Small intestine (tissue), 7 donors: ENCODE measurements around the gene ANTXR1. TPM values are rescaled to one million over a fixed set of nuclear protein-coding genes. Genes with fewer than 3 reads are reported as not detected.

ENCODE experiments used
- DNase-seq, 2 donors: peaks; one replicate each; pipeline versions ENCODE4 v3.0.0 to v3.0.0-alpha.2; 2013
- FAIRE-seq: peaks from 2 replicates; lab custom pipeline; 2012; peaks lifted over from hg19 to GRCh38; lab: Jason Lieb, UNC
- H3K27ac ChIP-seq, 3 donors: one replicate each; pipeline ENCODE4 v1.5.1; 2013; ENCODE audit warnings: low read length in 2 of 3, mild to moderate bottlenecking in 2 of 3, control low read depth in 1 of 3, inconsistent platforms in 1 of 3, low read depth in 1 of 3, moderate library complexity in 1 of 3
- H3K27me3 ChIP-seq, 3 donors: one replicate each; pipeline ENCODE4 v1.6.1; 2013; ENCODE audit warnings: low read length in 3 of 3, inconsistent platforms in 1 of 3; ENCODE audit not compliant: control insufficient read depth in 3 of 3, insufficient read depth in 3 of 3
- H3K36me3 ChIP-seq, 3 donors: one replicate each; pipeline ENCODE4 v1.6.1; 2013; ENCODE audit warnings: low read length in 3 of 3, inconsistent platforms in 1 of 3, low read depth in 1 of 3, mild to moderate bottlenecking in 1 of 3, moderate library complexity in 1 of 3; ENCODE audit not compliant: control insufficient read depth in 3 of 3, insufficient read depth in 2 of 3
- H3K4me1 ChIP-seq, 3 donors: one replicate each; pipeline ENCODE4 v1.6.1; 2013; ENCODE audit warnings: low read length in 2 of 3, inconsistent platforms in 1 of 3, low read depth in 1 of 3, mild to moderate bottlenecking in 1 of 3, moderate library complexity in 1 of 3; ENCODE audit not compliant: control insufficient read depth in 3 of 3, insufficient read depth in 2 of 3
- H3K4me3 ChIP-seq, 3 donors: one replicate each; pipeline ENCODE4 v1.5.1; 2013; ENCODE audit warnings: low read length in 3 of 3, control low read depth in 1 of 3, inconsistent platforms in 1 of 3, low read depth in 1 of 3, mild to moderate bottlenecking in 1 of 3, moderate library complexity in 1 of 3
- H3K9me3 ChIP-seq, 2 donors: one replicate each; pipeline ENCODE4 v1.6.1; 2013; ENCODE audit warnings: low read depth in 1 of 2, low read length in 1 of 2; ENCODE audit not compliant: control insufficient read depth in 2 of 2, insufficient read depth in 1 of 2
- WGBS, 3 donors: extraction: QIAGEN DNeasy Blood & Tissue Kit; methylation state at CpG; one replicate each; pipeline ENCODE4 v1.1.7; 2013; 5-methylcytosine and 5-hydroxymethylcytosine counted together
- polyA plus RNA-seq, 4 donors: library from polyadenylated mRNA; stranded (reverse) in 3 of 4; unstranded in 1 of 4; fragments of 200-250 nt in 3 of 4; fragments of 120-200 nt in 1 of 4; gene quantifications; one replicate each; pipeline versions ENCODE4 v1.2.1 to v1.2.3, GENCODE V29; 2013
- donor health status: healthy with polysubstance abuse.
- donor health status: control.
- donor health status: control.
- donor health status: Bipolar disorder and iron deficiency.
- donor health status: healthy.

The ANTXR1 gene
- polyA plus RNA-seq, 4 donors, result 0.22 to 13.0 (median 7.2) TPM

DNA sequence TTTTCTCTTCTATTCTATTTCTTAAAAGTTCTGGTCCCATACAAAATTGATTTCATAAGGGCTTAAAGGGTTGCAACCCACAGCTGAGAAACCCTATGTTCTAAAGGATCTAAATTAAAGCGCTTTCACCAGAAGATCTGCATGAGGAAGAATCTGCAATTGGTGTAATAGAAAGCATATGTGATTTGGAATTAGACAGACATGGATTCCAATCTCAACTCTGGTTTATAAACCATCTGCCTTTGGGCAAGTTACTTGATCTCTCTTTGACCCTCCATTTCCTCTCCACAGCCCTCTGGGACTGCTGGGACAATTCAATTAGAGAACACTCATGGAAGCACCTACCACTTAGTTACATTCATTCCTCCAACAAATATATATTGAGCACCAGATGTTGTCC lies 178.7 kb downstream of the ANTXR1 start:
- Histone ChIP-seq H3K4me3 (no peak overlapping the region), H3K36me3 (peaks cover 0 to 4% (median 0%) of the 10 kb centered on the region in 3 donors), H3K9me3 (no peaks in the 10 kb centered on the region), H3K27ac (no peak overlapping the region), H3K4me1 (no peaks in the 10 kb centered on the region), H3K27me3 (no peaks in the 10 kb centered on the region)
- FAIRE-seq (no peak), DNase-seq (no peak)
- 92 to 95% (median 94%) methylated on average over 1 of the region's 1 CpG for WGBS, 3 donors

DNA sequence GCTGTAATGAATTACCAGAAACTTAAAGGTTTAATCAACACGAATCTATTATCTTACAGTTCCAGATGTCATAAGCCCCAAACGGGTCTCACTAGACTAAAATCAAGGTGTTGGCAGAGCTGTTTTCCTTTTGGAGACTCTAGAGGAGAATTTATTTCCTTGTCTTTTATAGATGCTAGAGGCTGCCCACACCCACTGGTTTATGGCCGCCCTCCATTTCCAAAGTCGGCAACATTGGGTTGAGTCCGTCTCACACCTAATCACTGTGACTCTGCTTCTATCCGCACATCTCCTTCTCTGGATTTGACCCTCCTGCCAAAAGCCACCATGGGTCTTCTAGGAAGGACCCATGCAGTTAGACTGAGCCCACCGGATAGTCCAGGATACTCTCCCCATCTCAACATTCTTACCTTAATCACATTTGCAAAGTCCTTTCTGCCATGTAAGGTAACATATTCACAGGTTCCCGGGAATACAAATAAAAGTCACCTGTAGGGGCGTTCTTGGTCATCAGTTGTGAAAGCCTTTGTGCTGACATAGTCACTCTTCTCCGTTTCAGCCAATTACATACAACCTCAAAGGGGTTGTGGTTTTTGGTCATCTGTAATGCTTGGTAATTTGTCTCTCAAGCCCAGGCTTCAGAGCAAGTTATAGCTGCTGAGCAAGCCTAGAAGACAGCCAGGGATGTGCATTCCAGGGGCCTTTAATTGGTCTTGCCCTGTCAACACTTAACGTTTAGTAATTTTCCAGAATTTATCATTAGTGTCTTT lies 179.4 kb downstream of the ANTXR1 start:
- H3K4me3 ChIP-seq, result no peak overlapping the region
- H3K36me3 ChIP-seq, result peaks cover 0 to 5% (median 0%) of the 10 kb centered on the region in 3 donors
- FAIRE-seq (no peak), DNase-seq (no peak)
- WGBS, 3 donors, result 81 to 87% (median 81%) methylated on average over 11 of the region's 11 CpGs
- no peaks in the 10 kb centered on the region for H3K9me3 ChIP-seq
- H3K27me3 ChIP-seq, result no peaks in the 10 kb centered on the region
- H3K27ac ChIP-seq, result no peak overlapping the region
- no peaks in the 10 kb centered on the region for H3K4me1 ChIP-seq

DNA sequence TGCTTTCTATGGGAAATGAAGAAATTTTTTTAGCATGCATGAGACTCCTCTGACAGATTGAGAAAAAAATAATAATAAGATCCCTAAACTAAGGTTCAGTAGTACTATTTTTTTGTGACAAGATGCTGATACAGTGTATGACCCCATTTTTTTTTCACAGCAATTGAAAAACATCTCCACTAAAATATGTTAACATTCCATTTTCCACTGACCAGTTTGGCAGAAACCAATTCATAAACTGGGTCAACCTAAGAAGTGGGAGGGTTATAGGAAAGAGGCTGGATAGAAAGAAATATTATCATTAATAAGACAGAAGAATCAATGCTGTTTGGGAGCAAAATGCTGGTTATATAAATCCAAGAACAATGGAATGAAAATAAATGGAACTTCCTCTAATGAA lies 182.7 kb downstream of the ANTXR1 start:
- Histone ChIP-seq H3K4me3 (no peak overlapping the region), H3K4me1 (no peaks in the 10 kb centered on the region), H3K9me3 (no peaks in the 10 kb centered on the region), H3K36me3 (peaks cover 0 to 5% (median 0%) of the 10 kb centered on the region in 3 donors), H3K27ac (no peak overlapping the region), H3K27me3 (no peaks in the 10 kb centered on the region)
- DNase-seq, result no peak
- no peak for FAIRE-seq

DNA sequence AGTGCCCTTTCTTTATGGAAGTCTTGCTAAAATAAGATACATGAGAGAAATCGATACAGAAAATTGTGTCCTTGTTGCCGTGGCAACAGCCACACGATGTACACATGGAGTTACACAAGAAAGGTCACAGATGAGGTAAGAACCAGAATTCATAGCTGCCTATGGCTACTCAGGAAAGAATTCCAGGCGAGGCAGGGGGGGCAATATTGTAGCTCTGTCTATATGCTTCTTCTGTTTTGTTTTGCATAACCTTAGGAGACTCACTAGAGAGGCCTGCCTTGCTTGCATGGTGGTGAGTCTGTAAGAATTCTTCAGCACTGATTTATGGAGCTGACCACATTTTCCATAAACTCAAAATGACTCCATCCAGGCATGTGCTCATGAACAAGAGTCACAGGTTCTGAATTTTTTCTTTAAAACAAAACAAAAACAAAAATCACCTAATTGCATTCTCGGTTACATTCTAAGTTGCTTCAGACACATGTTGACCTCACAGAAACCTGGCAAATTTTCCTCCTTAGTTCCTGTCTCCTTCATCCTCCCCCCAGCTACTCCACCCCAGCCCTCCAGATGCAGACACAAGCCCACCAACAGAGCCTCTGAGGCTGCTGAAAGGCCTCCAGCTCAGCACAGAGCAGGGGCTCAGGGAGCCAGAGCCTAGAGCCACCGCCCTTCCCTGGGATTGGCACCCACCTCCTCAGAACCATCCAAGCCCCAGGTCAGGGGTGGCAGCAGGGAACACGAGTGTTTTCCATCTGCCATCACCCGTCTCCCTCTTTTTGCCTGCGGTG lies 183.5 kb downstream of the ANTXR1 start:
- FAIRE-seq (no peak), DNase-seq (peak in 1 of 2 donors; percentile 12)
- H3K27me3 ChIP-seq, result no peaks in the 10 kb centered on the region
- no peak overlapping the region for H3K4me3 ChIP-seq
- no peaks in the 10 kb centered on the region for H3K4me1 ChIP-seq
- peaks cover 0 to 8% (median 0%) of the 10 kb centered on the region in 3 donors for H3K36me3 ChIP-seq
- 68 to 82% (median 73%) methylated on average over 9 of the region's 9 CpGs for WGBS, 3 donors
- H3K27ac ChIP-seq, result peak overlapping the region in 2 of 3 donors; percentile 55 to 75
- no peaks in the 10 kb centered on the region for H3K9me3 ChIP-seq

DNA sequence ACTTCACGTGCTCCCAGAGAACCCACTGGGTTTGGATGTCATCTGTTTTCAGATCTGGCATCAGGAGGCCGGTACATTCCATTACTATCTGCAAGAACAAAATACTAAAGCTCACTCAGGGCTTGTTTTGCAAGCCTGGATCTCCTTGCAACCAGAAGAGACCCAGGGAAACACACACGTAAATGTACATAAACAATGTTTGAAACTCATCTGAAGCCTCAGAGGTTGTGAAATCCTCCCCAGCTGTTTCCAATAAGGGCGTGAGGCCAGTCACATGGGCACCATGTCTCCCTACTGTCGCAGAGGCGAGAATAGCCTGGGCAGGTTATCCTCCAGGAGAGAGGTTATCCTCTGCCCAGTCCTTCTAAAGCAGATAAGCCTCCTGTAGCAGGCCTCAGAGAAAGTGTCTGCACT lies 187.1 kb downstream of the ANTXR1 start:
- 61 to 76% (median 72%) methylated on average over 6 of the region's 6 CpGs for WGBS, 3 donors
- no peaks in the 10 kb centered on the region for H3K4me1 ChIP-seq
- H3K4me3 ChIP-seq, result no peak overlapping the region
- peak overlapping the region in 1 of 3 donors; percentile 68 for H3K27ac ChIP-seq
- H3K9me3 ChIP-seq, result no peaks in the 10 kb centered on the region
- DNase-seq (no peak), FAIRE-seq (no peak)
- no peaks in the 10 kb centered on the region for H3K27me3 ChIP-seq
- peaks cover 0 to 5% (median 0%) of the 10 kb centered on the region in 3 donors for H3K36me3 ChIP-seq

DNA sequence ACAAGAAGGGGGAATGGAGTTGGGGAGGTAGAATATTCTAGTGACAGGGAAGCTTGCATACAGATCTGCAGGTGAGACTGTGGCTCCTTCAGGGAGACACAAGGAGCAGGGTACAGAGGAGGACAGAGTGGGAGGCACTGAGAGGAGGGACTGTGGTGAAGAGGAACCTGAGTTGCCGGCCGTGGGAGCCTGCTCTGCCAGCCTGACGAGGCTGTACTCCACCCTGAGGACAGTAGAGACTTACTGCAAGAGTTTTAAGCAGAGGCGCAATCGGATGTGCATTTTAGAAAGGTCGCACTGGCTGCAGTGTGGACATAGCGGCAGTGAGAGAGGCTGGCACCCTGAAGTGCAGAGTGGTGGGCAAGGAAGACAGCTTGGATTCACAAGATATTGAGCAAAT lies 188.3 kb downstream of the ANTXR1 start:
- WGBS, 3 donors, result 73 to 83% (median 74%) methylated on average over 7 of the region's 7 CpGs
- FAIRE-seq, result no peak
- no peak for DNase-seq

DNA sequence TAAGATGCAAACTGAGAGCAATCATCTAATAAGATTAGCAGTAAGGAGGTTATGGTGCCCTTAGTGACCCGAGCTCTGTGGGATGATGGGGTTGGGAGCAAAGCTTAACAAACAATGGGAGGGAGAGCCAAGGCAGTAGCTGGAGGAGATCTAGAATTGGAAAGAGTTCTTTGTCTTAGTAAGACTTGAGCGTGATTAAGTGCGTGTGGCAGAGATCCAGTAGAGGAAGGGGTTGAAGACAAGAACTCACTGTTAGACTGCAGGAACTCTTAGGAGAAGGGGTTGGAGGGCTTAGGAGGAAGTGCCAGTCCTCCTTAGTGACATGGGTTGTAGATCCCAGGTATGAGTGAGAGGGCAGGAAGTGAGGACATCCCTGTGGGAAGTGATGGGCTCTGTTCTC lies 189.3 kb downstream of the ANTXR1 start:
- no peaks in the 10 kb centered on the region for H3K27me3 ChIP-seq
- no peaks in the 10 kb centered on the region for H3K4me1 ChIP-seq
- DNase-seq (no peak), FAIRE-seq (no peak)
- H3K4me3 ChIP-seq, result no peak overlapping the region
- peaks cover 0 to 2% (median 0%) of the 10 kb centered on the region in 3 donors for H3K36me3 ChIP-seq
- H3K27ac ChIP-seq, result peak overlapping the region in 1 of 3 donors; percentile 24
- no peaks in the 10 kb centered on the region for H3K9me3 ChIP-seq
- WGBS, 3 donors, result 70 to 82% (median 79%) methylated on average over 3 of the region's 3 CpGs

More for the DNA sequence above, 188.3 kb downstream of the ANTXR1 start:
- peaks cover 0 to 5% (median 0%) of the 10 kb centered on the region in 3 donors for H3K36me3 ChIP-seq
- H3K27me3 ChIP-seq, result no peaks in the 10 kb centered on the region
- no peak overlapping the region for H3K4me3 ChIP-seq
- no peaks in the 10 kb centered on the region for H3K9me3 ChIP-seq
- H3K4me1 ChIP-seq, result no peaks in the 10 kb centered on the region
- H3K27ac ChIP-seq, result no peak overlapping the region

DNA sequence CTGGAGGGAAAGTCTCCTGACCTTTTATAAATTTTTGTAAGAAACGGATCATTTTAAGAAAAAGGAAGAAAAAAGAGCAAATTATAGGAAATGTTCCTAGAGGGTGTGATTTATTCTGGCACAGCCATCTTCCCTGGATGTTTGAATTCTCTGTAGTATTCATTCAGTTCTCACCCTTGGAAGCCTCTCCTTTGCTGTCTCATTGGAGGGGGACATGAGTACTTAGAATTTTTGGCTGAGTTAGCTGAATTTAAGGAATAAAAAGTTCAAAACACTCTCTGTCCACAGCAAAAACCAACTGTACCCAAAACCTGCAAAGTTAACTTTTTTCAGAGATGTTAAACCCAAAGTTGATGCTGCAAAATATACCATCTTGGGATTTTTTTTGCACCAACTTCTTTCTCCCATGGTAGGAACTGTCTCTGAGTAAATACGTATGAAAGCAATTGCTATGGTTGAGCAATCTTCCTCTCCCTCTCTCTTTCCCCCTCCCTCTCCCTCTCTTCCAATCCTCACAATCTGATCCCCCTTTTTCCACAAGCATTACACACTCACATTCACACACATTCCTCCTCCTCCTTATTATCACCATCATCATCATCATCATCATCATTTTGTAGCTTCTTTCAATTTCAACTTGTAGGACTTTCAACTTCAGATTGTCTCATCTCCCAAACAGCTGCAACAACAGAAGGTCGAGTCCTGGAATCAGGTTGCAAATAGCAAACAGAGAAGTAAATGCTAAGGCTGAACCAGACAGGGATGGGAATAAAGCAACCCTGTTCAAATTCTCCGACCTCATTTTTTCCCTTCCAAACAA lies 190.4 kb downstream of the ANTXR1 start:
- H3K27ac ChIP-seq, result no peak overlapping the region
- H3K27me3 ChIP-seq, result no peaks in the 10 kb centered on the region
- WGBS, 3 donors, result 57 to 68% (median 59%) methylated on average over 4 of the region's 4 CpGs
- FAIRE-seq, result no peak
- no peak overlapping the region for H3K4me3 ChIP-seq
- peaks cover 0 to 2% (median 0%) of the 10 kb centered on the region in 3 donors for H3K36me3 ChIP-seq
- no peak for DNase-seq
- H3K9me3 ChIP-seq, result peaks cover 0 to 3% of the 10 kb centered on the region in 2 donors
- H3K4me1 ChIP-seq, result no peaks in the 10 kb centered on the region
